Fibroblast of lung (primary cell): ENCODE data around the gene ZNF750. TPM values are rescaled to one million over a fixed set of nuclear protein-coding genes. Genes with fewer than 3 reads are reported as not detected.

Experiments
- DNase-seq, 2 donors: peaks; one replicate each; pipeline versions ENCODE4 v3.0.0 to v3.0.0-alpha.2; 2010; ENCODE audit warnings: low read depth in 2 of 2
- H2AFZ ChIP-seq: 2 replicates; pipeline ENCODE4 v1.5.1; 2012; ENCODE audit warnings: low read length, control low read depth, inconsistent platforms
- H3K27ac ChIP-seq: 2 replicates; pipeline ENCODE4 v1.5.1; 2011; ENCODE audit warnings: low read length, control low read depth; ENCODE audit not compliant: insufficient read depth
- H3K27me3 ChIP-seq: 2 replicates; pipeline ENCODE4 v1.5.1; 2011; ENCODE audit warnings: mild to moderate bottlenecking, low read length; ENCODE audit not compliant: control insufficient read depth, insufficient read depth
- H3K36me3 ChIP-seq: 2 replicates; pipeline ENCODE4 v1.5.1; 2011; ENCODE audit warnings: low read length; ENCODE audit not compliant: control insufficient read depth, insufficient read depth
- H3K4me1 ChIP-seq: 2 replicates; pipeline ENCODE4 v1.5.1; 2011; ENCODE audit warnings: low read length; ENCODE audit not compliant: control insufficient read depth, insufficient read depth; ENCODE audit errors: extremely low read depth
- H3K4me2 ChIP-seq: 2 replicates; pipeline ENCODE4 v1.5.1; 2011; ENCODE audit warnings: low read length, control low read depth; ENCODE audit not compliant: insufficient read depth; ENCODE audit errors: extremely low read depth
- H3K4me3 ChIP-seq, 4 experiments: fragments of 200-600 bp in 1 of 4; sonication (generic) in 1 of 4; replicated peaks in 1 of 4; 2 replicates each; pipeline ENCODE4 v1.5.1; 2011 to 2016; ENCODE audit warnings: low read length in 4 of 4, low read depth in 3 of 4, mild to moderate bottlenecking in 3 of 4, control low read depth in 2 of 4, inconsistent platforms in 1 of 4, mixed read lengths in 1 of 4; ENCODE audit not compliant: insufficient read depth in 1 of 4; ENCODE audit errors: control extremely low read depth in 1 of 4
- H3K79me2 ChIP-seq: 2 replicates; pipeline ENCODE4 v1.5.1; 2012; ENCODE audit warnings: mild to moderate bottlenecking, low read length, inconsistent platforms; ENCODE audit not compliant: control insufficient read depth, insufficient read depth
- H3K9ac ChIP-seq: 2 replicates; pipeline ENCODE4 v1.5.1; 2011; ENCODE audit warnings: mild to moderate bottlenecking, low read length, control low read depth; ENCODE audit not compliant: insufficient read depth
- H3K9me3 ChIP-seq: 2 replicates; pipeline ENCODE4 v1.5.1; 2012; ENCODE audit warnings: low read depth, low read length; ENCODE audit not compliant: control insufficient read depth, insufficient read depth
- H4K20me1 ChIP-seq: 2 replicates; pipeline ENCODE4 v1.5.1; 2011; ENCODE audit warnings: low read length; ENCODE audit not compliant: control insufficient read depth, insufficient read depth; ENCODE audit errors: extremely low read depth
- EZH2 ChIP-seq: IDR thresholded peaks from 2 replicates; pipeline ENCODE4 v1.5.1; 2012; ENCODE audit warnings: low read length, control low read depth, mild to moderate bottlenecking; ENCODE audit errors: missing control alignments
- polyA plus RNA-seq, 2 donors: library from polyadenylated mRNA; depleted of rRNA in 1 of 2; stranded (reverse) in 1 of 2; unstranded in 1 of 2; fragments of >200 nt; gene quantifications; 2 replicates each; pipeline ENCODE4 v1.2.1, GENCODE V29; 2011 to 2012; ENCODE audit warnings: missing spikeins in 1 of 2
- total RNA-seq: library from RNA; depleted of rRNA; stranded (reverse); fragments of >200 nt; gene quantifications from 2 replicates; pipeline ENCODE4 v1.2.1, GENCODE V29; 2014
- TF ChIP-seq, protein P1 (sequence below), 2 donors: IDR thresholded peaks in 1 of 2; conservative IDR thresholded peaks in 1 of 2; 1 replicate in 1 of 2; 2 replicates in 1 of 2; pipeline ENCODE4 v1.5.1; 2011 to 2012; ENCODE audit warnings: low read length in 2 of 2, control low read depth in 1 of 2, inconsistent platforms in 1 of 2, low read depth in 1 of 2, mild to moderate bottlenecking in 1 of 2

ZNF750 gene
- total and polyA plus RNA-seq, 2 donors (not counting 1 experiment from before 2014, with no cell fraction given): not detected

DNA sequence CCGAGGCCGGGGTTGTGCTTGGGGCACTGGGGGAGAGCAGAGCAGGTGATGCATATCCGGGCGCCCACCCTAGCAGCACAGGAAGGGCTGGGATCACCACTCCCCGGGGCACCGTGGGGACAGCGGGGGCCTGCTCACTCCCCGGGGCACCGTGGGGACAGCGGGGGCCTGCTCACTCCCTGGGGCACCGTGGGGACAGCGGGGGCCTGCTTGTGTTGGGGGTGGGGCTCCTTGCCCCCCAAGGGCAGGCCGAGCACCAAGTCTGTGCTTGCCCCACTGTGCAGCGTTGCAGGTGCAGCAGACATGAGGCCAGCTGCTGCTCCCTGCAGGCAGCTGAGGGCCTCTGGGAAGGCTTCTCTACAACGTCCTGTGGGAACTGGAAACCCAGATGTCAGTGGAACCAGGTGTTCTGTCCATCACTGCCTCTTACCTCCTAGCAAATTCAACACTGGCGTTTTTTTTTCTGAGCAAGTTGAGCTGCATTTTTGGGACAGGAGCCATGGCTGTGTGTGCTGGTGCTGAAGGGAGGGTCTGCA lies 25.0 kb upstream of the ZNF750 start:
- Histone ChIP-seq H3K27me3 (no peaks in the 10 kb centered on the region), H3K36me3 (no peaks in the 10 kb centered on the region), H3K79me2 (no peaks in the 10 kb centered on the region), H3K9ac (no peak overlapping the region), H4K20me1 (no peaks in the 10 kb centered on the region), H3K4me2 (no peak overlapping the region), H3K9me3 (no peaks in the 10 kb centered on the region), H2AFZ (no peak overlapping the region), H3K4me3 (no peak overlapping the region), H3K4me1 (peaks cover 16% of the 10 kb centered on the region), H3K27ac (no peak overlapping the region)
- TF ChIP-seq EZH2: no peak
- TF ChIP-seq, protein P1, sequence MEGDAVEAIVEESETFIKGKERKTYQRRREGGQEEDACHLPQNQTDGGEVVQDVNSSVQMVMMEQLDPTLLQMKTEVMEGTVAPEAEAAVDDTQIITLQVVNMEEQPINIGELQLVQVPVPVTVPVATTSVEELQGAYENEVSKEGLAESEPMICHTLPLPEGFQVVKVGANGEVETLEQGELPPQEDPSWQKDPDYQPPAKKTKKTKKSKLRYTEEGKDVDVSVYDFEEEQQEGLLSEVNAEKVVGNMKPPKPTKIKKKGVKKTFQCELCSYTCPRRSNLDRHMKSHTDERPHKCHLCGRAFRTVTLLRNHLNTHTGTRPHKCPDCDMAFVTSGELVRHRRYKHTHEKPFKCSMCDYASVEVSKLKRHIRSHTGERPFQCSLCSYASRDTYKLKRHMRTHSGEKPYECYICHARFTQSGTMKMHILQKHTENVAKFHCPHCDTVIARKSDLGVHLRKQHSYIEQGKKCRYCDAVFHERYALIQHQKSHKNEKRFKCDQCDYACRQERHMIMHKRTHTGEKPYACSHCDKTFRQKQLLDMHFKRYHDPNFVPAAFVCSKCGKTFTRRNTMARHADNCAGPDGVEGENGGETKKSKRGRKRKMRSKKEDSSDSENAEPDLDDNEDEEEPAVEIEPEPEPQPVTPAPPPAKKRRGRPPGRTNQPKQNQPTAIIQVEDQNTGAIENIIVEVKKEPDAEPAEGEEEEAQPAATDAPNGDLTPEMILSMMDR (conservative IDR thresholded peaks at IDR 0.05 in 1 of 2, IDR thresholded peaks at IDR 0.05 in 1 of 2; ENCODE audit: low read depth in 1 of 2, low read length in 2 of 2): no peak
- DNase-seq: no peak

GRCh38 chr17:82863941-82864712 lies 24.3 kb upstream of the ZNF750 start:
- H3K27me3 ChIP-seq: no peaks in the 10 kb centered on the region
- H4K20me1 ChIP-seq: no peaks in the 10 kb centered on the region
- H2AFZ ChIP-seq: no peak overlapping the region
- H3K27ac ChIP-seq: no peak overlapping the region
- no peaks in the 10 kb centered on the region for H3K79me2 ChIP-seq
- no peak overlapping the region for H3K4me2 ChIP-seq
- H3K9ac ChIP-seq: no peak overlapping the region
- no peaks in the 10 kb centered on the region for H3K9me3 ChIP-seq
- peaks cover 18% of the 10 kb centered on the region for H3K4me1 ChIP-seq
- DNase-seq: peak; percentile 83 to 91
- no peak overlapping the region for H3K4me3 ChIP-seq
- TF ChIP-seq EZH2: no peak
- TF ChIP-seq, protein P1 (conservative IDR thresholded peaks at IDR 0.05 in 1 of 2, IDR thresholded peaks at IDR 0.05 in 1 of 2; ENCODE audit: low read depth in 1 of 2, low read length in 2 of 2): no peak
- H3K36me3 ChIP-seq: no peaks in the 10 kb centered on the region

GRCh38 chr17:82863383-82863940 lies 23.6 kb upstream of the ZNF750 start:
- no peak for DNase-seq
- no peak overlapping the region for H3K4me3 ChIP-seq
- no peaks in the 10 kb centered on the region for H3K27me3 ChIP-seq
- no peaks in the 10 kb centered on the region for H3K36me3 ChIP-seq
- TF ChIP-seq EZH2: no peak
- TF ChIP-seq, protein P1 (conservative IDR thresholded peaks at IDR 0.05 in 1 of 2, IDR thresholded peaks at IDR 0.05 in 1 of 2; ENCODE audit: low read depth in 1 of 2, low read length in 2 of 2): no peak
- no peaks in the 10 kb centered on the region for H4K20me1 ChIP-seq
- H3K4me1 ChIP-seq: peaks cover 18% of the 10 kb centered on the region
- H3K9ac ChIP-seq: no peak overlapping the region
- no peak overlapping the region for H2AFZ ChIP-seq
- H3K79me2 ChIP-seq: no peaks in the 10 kb centered on the region
- no peak overlapping the region for H3K4me2 ChIP-seq
- no peak overlapping the region for H3K27ac ChIP-seq
- no peaks in the 10 kb centered on the region for H3K9me3 ChIP-seq
